OCI-M1 (cell line): ENCODE data around the gene HOXD11.

ENCODE experiments used
- DNase-seq: peaks from one replicate; lab custom pipeline; 2025; lab: John Stamatoyannopoulos, UW

The HOXD11 gene

GRCh38 chr2:176149481-176149938 is 42.4 kb downstream of the HOXD11 start:
- no peak for DNase-seq

DNA sequence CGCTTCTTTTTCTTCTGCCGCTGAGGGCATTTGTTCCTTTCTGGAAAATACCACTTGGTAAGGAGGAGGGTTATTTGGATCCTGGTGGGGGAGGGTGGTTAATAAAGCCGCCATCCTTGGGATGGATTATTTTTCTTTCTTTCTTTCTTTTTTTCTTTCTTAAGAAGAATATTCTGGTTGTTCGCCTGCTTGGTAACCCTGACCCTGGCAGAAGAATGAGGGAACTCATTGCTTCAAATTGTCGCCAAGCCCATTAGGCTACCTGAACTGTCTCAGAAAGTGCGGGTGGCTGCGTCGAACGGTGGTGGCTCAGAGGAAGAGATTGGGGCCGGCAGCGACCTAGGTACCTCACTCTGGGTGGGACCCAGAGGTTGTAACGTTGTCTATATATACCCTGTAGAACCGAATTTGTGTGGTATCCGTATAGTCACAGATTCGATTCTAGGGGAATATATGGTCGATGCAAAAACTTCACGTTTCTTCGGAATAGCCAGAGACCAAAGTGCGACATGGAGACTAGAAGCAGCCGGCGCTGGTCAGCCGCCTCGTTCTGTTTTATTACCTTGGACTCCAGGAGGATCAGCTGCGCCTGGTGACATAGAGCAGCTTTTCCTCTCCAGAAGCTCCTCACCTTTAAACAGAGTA is 43.0 kb downstream of the HOXD11 start:
- no peak for DNase-seq

DNA sequence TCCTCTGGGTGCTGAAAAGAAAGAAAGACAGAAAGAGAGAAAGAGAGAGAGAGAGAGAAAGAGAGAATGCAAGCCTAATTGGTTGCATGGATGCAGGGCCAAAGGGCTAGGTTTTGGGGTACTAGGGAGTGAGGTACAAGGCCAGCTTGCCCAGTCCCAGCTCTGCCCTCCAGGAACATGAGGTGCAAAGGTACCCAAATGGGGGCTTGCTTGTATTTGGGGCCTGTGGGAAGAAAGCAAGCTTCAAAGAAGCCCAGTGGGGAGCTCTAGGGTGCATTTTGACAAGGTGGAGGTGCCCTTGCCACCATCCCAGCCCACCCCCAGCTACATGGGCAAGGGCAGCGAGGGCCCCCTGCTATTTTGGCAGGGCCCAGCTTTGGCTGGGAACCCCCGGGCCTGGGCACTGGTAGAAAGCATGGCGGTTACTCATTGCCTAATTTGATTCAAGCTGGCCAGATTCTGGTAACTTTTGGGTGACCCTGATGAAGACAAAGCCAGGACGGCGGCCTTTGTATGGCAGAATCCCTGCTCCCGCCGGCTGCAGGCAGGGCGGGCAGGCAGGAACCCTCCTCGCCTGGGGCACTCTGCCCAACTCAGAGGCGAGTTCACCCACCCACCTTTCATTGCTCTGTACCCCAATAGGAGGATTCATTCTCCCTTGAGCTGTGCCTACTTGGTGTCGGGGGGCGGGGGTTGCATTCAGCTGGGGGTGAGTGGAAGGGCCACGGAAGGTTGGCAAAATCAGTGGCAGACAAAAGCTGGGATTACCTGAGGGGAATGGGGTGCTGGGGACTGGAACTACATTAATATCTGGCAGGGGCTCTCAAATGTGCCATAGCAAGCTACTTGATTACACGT is 43.7 kb downstream of the HOXD11 start:
- no peak for DNase-seq

DNA sequence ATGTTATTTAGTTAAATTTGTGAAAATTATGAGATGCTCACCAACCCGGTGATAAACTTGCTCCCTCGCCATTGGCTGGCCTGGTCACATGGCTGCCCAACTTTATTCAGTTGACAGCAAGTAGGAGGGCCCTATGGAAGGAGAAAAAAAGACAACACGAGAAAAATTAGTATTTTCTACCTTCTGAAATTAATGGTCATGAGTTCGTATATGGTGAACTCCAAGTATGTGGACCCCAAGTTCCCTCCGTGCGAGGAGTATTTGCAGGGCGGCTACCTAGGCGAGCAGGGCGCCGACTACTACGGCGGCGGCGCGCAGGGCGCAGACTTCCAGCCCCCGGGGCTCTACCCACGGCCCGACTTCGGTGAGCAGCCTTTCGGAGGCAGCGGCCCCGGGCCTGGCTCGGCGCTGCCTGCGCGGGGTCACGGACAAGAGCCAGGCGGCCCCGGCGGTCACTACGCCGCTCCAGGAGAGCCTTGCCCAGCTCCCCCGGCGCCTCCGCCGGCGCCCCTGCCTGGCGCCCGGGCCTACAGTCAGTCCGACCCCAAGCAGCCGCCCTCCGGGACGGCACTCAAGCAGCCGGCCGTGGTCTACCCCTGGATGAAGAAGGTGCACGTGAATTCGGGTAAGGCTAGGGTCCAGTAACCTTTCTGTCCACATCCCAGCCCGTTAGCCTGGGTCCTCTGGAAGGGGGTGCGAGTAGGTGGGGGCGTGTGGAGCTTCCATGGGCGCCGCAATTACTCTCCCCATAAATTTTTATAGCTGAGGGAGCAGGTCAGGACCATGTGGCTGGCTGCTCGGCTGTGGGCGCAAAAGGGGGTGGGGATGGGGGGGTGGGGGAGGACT is 44.6 kb downstream of the HOXD11 start, which contains the start of gene HOXD4:
Gene HOXD4, plus strand, starts transcription at position 109 of the 846 bp plus-strand sequence. Its CDS starts 84 bp downstream, at position 193.
- DNase-seq, result no peak

DNA sequence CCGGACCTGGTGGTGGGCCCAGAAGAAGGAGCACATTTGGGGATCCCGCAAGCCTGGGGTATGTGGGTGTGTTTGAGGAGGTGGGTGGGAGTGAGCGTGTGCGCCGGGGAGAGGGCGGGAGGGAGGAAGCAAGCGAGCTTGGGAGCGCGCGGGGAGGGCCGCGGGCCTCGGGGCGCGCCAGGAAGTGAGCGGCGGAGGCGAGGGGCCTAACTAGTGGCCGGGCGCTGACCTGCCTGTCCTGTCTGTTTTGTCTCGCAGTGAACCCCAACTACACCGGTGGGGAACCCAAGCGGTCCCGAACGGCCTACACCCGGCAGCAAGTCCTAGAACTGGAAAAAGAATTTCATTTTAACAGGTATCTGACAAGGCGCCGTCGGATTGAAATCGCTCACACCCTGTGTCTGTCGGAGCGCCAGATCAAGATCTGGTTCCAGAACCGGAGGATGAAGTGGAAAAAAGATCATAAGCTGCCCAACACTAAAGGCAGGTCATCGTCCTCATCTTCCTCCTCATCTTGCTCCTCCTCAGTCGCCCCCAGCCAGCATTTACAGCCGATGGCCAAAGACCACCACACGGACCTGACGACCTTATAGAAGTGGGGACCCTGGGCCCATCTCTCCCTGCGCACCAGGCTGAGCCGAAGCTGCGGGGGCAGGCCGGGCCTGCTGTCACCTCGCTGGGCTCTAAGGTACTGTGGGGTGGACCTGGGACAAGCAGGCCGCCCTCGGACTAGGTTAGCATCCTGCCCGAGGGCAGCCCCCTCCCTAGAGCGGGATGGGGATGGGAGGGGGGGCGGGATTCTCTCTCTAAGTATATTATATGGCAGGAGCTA is 45.5 kb downstream of the HOXD11 start:
- DNase-seq, result no peak

DNA sequence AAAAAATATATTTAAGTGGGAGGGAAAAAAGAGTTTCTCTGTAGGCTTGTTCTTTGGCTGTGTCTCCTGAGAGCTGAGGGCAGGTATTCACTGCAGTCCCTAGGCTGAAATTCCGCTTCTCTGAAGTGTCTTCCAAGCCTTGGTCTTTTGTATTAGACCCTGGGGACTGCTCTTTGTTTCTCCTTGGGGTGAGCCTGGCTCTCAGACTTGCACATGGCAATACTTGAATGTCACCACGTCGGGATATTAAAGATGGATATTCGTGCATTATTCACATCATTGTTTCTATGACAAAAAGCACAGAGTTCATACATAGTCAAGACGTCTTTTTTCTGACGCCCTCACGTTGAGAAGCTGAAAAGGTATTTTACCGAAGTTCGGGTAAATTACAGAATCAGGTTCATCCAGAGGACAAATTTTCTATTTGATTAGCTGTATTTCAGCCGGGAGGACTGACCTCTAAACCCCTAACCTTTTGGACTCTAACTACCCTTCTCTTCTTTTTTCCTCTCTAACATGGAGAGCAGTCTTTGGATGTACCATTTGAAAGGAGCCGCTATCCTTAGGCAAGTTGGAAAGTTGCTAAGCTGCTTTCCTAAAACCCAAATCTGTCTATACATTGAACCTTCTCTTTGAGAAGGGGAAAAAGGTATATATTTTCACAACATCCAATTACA is 47.6 kb downstream of the HOXD11 start:
- DNase-seq, result no peak

GRCh38 chr2:176155356-176156044 is 48.4 kb downstream of the HOXD11 start:
- DNase-seq, result no peak

GRCh38 chr2:176156301-176156806 is 49.3 kb downstream of the HOXD11 start:
- DNase-seq, result no peak

DNA sequence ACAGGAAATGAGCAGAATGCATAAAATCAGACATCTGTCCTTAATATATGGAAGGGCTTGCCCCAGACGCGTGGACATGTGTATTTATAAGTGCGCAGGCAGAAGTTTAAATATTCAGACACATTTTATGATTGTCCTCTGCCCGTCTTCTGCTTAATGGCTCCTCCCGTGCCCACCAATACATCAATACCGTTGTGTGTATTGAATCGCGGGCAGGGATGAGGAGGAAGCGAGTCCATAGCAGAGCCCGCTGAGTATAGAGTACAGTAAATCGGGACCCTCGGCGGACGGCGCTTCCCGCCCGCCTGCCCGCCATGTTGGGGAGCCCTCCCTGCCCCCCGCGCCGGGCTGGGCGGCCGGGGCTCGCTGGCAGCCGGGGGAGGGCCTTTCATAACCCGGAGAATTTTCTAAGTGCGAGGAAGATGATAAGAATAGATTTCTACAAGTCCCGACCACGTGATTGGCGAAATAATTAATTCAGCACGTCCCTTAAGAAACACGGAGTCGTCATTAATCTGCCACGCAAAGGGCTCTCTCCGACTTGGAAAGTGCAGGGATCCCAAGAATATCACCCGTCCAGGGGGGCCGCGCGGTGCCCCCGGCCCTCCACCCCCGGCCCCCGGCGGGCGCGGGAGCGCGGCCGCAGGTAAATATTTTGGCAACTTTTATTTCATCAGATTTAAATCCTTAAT is 49.9 kb downstream of the HOXD11 start, which contains the start of gene HOXD3:
Gene HOXD3, plus strand, starts transcription at position 501 of the 692 bp plus-strand sequence. CDS start 11,808 bp downstream, outside the sequence.
- DNase-seq, result no peak

DNA sequence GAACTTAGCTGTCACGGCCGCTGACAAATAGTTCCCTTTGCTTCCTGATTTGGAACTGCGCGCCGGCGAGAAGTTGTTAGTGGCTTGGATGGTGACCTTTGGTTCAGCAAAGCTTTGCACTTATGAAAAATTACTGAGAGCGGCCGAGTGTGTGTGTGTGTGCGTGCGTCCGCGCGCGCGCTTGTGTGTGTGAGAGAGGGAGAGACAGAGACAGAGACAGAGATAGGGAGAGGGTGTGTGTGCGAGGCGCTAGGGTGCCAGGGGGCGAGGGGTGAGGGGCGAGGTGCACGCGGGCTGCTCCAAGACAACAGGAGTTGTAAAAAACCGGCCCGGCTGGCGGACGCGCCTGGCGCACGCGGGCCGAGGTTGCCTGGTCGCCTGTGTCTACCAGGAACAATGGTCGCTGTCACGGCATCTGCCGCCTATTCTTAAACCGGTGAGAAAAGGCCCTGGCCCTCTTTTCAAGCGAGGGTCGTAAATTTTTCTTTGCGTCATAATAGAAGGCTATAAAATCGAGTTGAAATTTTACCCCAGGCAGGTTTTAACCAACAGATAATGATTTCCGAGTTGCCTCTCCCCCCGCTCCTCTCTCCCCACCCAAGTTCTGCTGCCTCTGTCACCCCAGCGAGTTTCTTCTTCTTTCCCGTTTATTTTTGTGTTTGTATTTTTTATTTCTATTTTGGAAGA is 50.6 kb downstream of the HOXD11 start:
- no peak for DNase-seq

DNA sequence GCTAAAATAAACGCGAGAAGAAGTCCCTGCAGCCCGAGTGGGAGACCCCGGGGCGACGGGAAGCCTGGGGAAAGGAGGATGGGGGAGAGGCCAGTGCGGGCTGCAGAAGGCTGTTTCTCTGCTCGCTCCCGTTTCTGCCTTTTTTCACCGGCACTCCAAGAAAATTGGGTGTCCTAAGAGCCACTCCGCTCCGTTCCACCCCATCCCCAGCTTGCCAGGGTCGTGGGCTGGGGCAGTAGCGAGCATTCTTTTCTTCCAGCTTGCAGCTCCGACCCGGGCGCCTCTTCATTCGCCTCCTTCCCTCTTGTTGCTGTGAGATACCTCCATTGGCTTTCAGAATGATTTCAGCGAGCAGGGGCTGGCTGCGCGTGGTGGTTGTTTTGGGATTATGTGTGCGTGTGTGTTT is 51.1 kb downstream of the HOXD11 start:
- DNase-seq, result no peak

GRCh38 chr2:176158855-176159662 is 52.0 kb downstream of the HOXD11 start:
- no peak for DNase-seq
